Right lobe of liver (tissue), 4 donors: ENCODE results near the gene IGF2R.

ENCODE experiments used
- CTCF ChIP-seq, 4 donors: fragments of 200-600 bp in 3 of 4; fragments of 450-650 bp in 1 of 4; IDR thresholded peaks; one replicate each; pipeline versions ENCODE4 v1.5.1 to v1.8.0; 2016 to 2022; ENCODE audit warnings: antibody characterized with exemption in 4 of 4, mild to moderate bottlenecking in 2 of 4
- POLR2A ChIP-seq: fragments of 450-650 bp; IDR thresholded peaks from one replicate; pipeline ENCODE4 v1.6.1; 2017; ENCODE audit warnings: antibody characterized with exemption, mild to moderate bottlenecking
- donor health status: DM: no; HTN: no; CAD: no.
- donor health status: DM: no; HTN: no; CAD: no.
- donor health status: DM: no; HTN: yes; CAD: no.

DNA sequence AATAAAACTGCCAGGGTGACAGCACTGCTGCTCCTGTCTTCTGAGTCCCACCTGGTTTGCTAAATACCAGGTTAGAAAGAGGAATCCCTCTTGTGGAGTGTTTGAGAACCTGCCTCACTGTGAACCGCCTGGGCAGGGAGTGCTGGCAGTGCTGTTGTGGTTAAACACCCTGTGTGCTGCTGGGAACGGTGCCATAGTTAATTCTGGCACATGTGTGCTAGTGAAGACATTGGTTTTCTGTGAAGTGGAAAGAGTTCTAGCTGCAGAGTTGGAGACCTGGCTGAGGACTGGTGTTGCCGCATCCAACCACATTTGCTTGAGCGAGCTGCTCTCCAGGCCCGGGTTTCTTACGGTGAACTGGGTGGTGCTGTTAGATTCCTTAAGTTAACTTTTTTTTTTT is 72.7 kb downstream of the IGF2R start:
- TF ChIP-seq CTCF (IDR thresholded peaks at IDR 0.05) (peak; percentile 39 to 64 (median 58)), POLR2A (no peak)
